ENCODE results near the gene LRFN5. TPM values are rescaled to one million over a fixed set of nuclear protein-coding genes. Genes with fewer than 3 reads are reported as not detected.

Gene LRFN5
- total RNA-seq, 1 experiment from 2014 or later: 1.3 TPM

DNA sequence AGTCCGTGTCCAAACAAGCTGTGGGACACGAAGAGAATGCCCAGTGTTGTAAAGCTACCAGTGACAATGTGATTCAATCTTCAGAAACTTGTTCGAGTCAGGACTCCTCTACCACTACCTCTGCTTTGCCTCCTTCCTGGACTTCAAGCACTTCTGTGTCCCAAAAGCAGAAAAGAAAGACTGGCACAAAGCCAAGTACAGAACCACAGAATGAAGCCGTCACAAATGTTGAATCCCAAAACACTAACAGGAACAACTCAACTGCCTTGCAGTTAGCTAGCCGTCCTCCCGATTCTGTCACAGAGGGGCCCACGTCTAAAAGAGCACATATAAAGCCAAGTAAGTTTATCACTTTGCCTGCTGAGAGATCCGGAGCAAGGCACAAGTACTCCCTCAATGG is 284.9 kb downstream of the LRFN5 start:
- H3K18ac ChIP-seq (ENCODE audit: insufficient read length, low read depth, low read length): no peak overlapping the region
- no peak overlapping the region for H3T11ph ChIP-seq (ENCODE audit: low read length)
- no peak overlapping the region for H2BK12ac ChIP-seq (ENCODE audit: insufficient read length, low read depth, low read length)
- no peak for DNase-seq
- Mint-ChIP-seq H3K27ac (no peak overlapping the region), H3K9me3 (no peaks in the 10 kb centered on the region), H3K27me3 (ENCODE audit: low read depth) (no peaks in the 10 kb centered on the region), H3K4me3 (no peak overlapping the region), H3K4me1 (no peaks in the 10 kb centered on the region), H3K36me3 (ENCODE audit: insufficient read depth in 1 of 3, low read depth in 3 of 3) (no peaks in the 10 kb centered on the region)
- no CpG with 5 or more reads among the region's 8 CpGs for WGBS (ENCODE audit: extremely low coverage, insufficient read length, low lambda C conversion rate)
- TF ChIP-seq, protein P1, sequence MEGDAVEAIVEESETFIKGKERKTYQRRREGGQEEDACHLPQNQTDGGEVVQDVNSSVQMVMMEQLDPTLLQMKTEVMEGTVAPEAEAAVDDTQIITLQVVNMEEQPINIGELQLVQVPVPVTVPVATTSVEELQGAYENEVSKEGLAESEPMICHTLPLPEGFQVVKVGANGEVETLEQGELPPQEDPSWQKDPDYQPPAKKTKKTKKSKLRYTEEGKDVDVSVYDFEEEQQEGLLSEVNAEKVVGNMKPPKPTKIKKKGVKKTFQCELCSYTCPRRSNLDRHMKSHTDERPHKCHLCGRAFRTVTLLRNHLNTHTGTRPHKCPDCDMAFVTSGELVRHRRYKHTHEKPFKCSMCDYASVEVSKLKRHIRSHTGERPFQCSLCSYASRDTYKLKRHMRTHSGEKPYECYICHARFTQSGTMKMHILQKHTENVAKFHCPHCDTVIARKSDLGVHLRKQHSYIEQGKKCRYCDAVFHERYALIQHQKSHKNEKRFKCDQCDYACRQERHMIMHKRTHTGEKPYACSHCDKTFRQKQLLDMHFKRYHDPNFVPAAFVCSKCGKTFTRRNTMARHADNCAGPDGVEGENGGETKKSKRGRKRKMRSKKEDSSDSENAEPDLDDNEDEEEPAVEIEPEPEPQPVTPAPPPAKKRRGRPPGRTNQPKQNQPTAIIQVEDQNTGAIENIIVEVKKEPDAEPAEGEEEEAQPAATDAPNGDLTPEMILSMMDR (conservative IDR thresholded peaks at IDR 0.05): no peak
- no peak overlapping the region for H2BK120ac ChIP-seq (ENCODE audit: low read depth, low read length, poor library complexity, severe bottlenecking)
- H3K56ac ChIP-seq (ENCODE audit: insufficient read length, low read depth, low read length): no peak overlapping the region
- H4K5ac ChIP-seq (ENCODE audit: insufficient read length, low read depth, low read length): no peak overlapping the region
- no peak overlapping the region for H2AK5ac ChIP-seq (ENCODE audit: insufficient read length, low read length)
- no peak overlapping the region for H2BK5ac ChIP-seq (ENCODE audit: insufficient read length, low read length)
- no peak overlapping the region for H3K9ac ChIP-seq (ENCODE audit: extremely low read depth, insufficient read length, low read length)
- H4K8ac ChIP-seq (replicated peaks; ENCODE audit: insufficient read length, low read depth, low read length): no peak overlapping the region
- no peaks in the 10 kb centered on the region for H3K79me2 ChIP-seq (ENCODE audit: insufficient read depth, low read length)
- no peaks in the 10 kb centered on the region for H3K4me1 ChIP-seq (ENCODE audit: insufficient read depth, low read length)
- H3K4ac ChIP-seq (ENCODE audit: low read depth, low read length): no peak overlapping the region
- H2BK20ac ChIP-seq (ENCODE audit: low read depth, low read length, poor library complexity, severe bottlenecking): no peak overlapping the region
- H3K27ac ChIP-seq (ENCODE audit: insufficient read length, low read depth, low read length): no peak overlapping the region
- no peak overlapping the region for H3K14ac ChIP-seq (ENCODE audit: insufficient read depth, low read length)
- no peaks in the 10 kb centered on the region for H3K27me3 ChIP-seq (ENCODE audit: insufficient read depth, low read length)
- H2AFZ ChIP-seq (ENCODE audit: low read length): no peak overlapping the region
- H3K23me2 ChIP-seq (ENCODE audit: insufficient read length, low read depth, low read length, poor library complexity, severe bottlenecking): no peaks in the 10 kb centered on the region
- H3K79me1 ChIP-seq (ENCODE audit: insufficient read depth, low read depth, low read length, poor library complexity, severe bottlenecking): no peaks in the 10 kb centered on the region
- H3K4me2 ChIP-seq (ENCODE audit: insufficient read depth, insufficient read length, low read length): no peak overlapping the region
- H4K20me1 ChIP-seq (ENCODE audit: control insufficient read depth, insufficient read depth, insufficient read length): no peaks in the 10 kb centered on the region
- no peak overlapping the region for H4K91ac ChIP-seq (ENCODE audit: insufficient read length, low read depth, low read length)
- no peaks in the 10 kb centered on the region for H3K9me3 ChIP-seq (ENCODE audit: control insufficient read depth, low read depth, low read length)
- H2BK15ac ChIP-seq (ENCODE audit: low read depth, low read length): no peak overlapping the region
- no peak overlapping the region for H3K23ac ChIP-seq (ENCODE audit: insufficient read length, low read depth, low read length)
